A549 (cell line): ENCODE measurements around the gene ITGA11. TPM values are rescaled to one million over a fixed set of nuclear protein-coding genes. Genes with fewer than 3 reads are reported as not detected.
A peak's percentile ranks its signal among the peaks of the same experiment; 100 is the strongest.

Experiments used
- CHD4 ChIP-seq: fragments of 200-600 bp; sonication (generic); IDR thresholded peaks from 2 replicates; pipeline ENCODE4 v1.6.1; 2016; ENCODE audit warnings: antibody characterized with exemption, mild to moderate bottlenecking, borderline replicate concordance
- FOSB ChIP-seq: fragments of 250-450 bp; sonication (Bioruptor Pico); IDR thresholded peaks from 2 replicates; pipeline ENCODE4 v1.5.0; 2020; ENCODE audit warnings: mild to moderate bottlenecking, moderate library complexity
- FOSL2 ChIP-seq, 2 experiments: fragments of 450-650 bp in 1 of 2; fragments of >200 bp in 1 of 2; sonication (Bioruptor Twin) in 1 of 2; formaldehyde crosslinking; IDR thresholded peaks; 2 replicates each; pipeline versions ENCODE4 v1.5.0 to v1.6.1; 2016 to 2020; ENCODE audit warnings: mild to moderate bottlenecking in 1 of 2, moderate library complexity in 1 of 2
- FOXS1 ChIP-seq: fragments of 250-450 bp; sonication (Bioruptor Pico); IDR thresholded peaks from 2 replicates; pipeline ENCODE4 v1.5.0; 2020; ENCODE audit warnings: mild to moderate bottlenecking, moderate library complexity
- HDAC2 ChIP-seq: fragments of 200-600 bp; sonication (generic); IDR thresholded peaks from 2 replicates; pipeline ENCODE4 v1.6.1; 2016
- HEYL ChIP-seq: fragments of 250-450 bp; sonication (Bioruptor Pico); IDR thresholded peaks from 2 replicates; pipeline ENCODE4 v1.8.0; 2021; ENCODE audit warnings: mild to moderate bottlenecking, moderate library complexity
- HOXB5 ChIP-seq: fragments of 250-450 bp; sonication (Bioruptor Pico); IDR thresholded peaks from 2 replicates; pipeline ENCODE4 v1.5.0; 2020; ENCODE audit warnings: mild to moderate bottlenecking, moderate library complexity
- JUNB ChIP-seq: fragments of >200 bp; sonication (Bioruptor Twin); formaldehyde crosslinking; IDR thresholded peaks from 2 replicates; pipeline ENCODE4 v1.6.1; 2016
- KDM1A ChIP-seq: fragments of 200-600 bp; sonication (generic); IDR thresholded peaks from 2 replicates; pipeline ENCODE4 v1.6.1; 2016; ENCODE audit warnings: low read depth, mild to moderate bottlenecking
- KDM5A ChIP-seq: fragments of 200-600 bp; sonication (generic); IDR thresholded peaks from 2 replicates; pipeline ENCODE4 v1.6.1; 2016; ENCODE audit warnings: antibody characterized with exemption, mild to moderate bottlenecking
- MAZ ChIP-seq: fragments of 150-350 bp; IDR thresholded peaks from 2 replicates; pipeline ENCODE4 v1.6.1; 2014; ENCODE audit warnings: antibody characterized with exemption, low read depth, low read length, borderline replicate concordance
- NR3C1 ChIP-seq: fragments of >200 bp; sonication (Bioruptor Twin); formaldehyde crosslinking; IDR thresholded peaks from 3 replicates; pipeline ENCODE4 v1.6.1; 2017
- PHF8 ChIP-seq: fragments of 200-600 bp; sonication (generic); IDR thresholded peaks from 2 replicates; pipeline ENCODE4 v1.6.1; 2016; ENCODE audit warnings: low read depth, mild to moderate bottlenecking, antibody characterized with exemption, moderate library complexity, borderline replicate concordance
- POLR2AphosphoS2 ChIP-seq: conservative IDR thresholded peaks from 2 replicates; pipeline ENCODE4 v1.6.1; 2012; ENCODE audit warnings: low read length, improper control_type of control experiment, inconsistent platforms
- RFX5 ChIP-seq: fragments of 450-650 bp; IDR thresholded peaks from 2 replicates; pipeline ENCODE4 v1.7.1; 2014; ENCODE audit warnings: antibody characterized with exemption, mild to moderate bottlenecking, moderate library complexity
- RNF2 ChIP-seq: fragments of 200-600 bp; sonication (generic); IDR thresholded peaks from 2 replicates; pipeline ENCODE4 v1.6.1; 2016; ENCODE audit warnings: low read depth, mild to moderate bottlenecking, antibody characterized with exemption, moderate library complexity, borderline replicate concordance
- TFCP2L1 ChIP-seq: fragments of 250-450 bp; sonication (Bioruptor Pico); IDR thresholded peaks from 2 replicates; pipeline ENCODE4 v1.5.0; 2021; ENCODE audit warnings: mild to moderate bottlenecking
- ZC3H11A ChIP-seq: fragments of 450-650 bp; IDR thresholded peaks from 2 replicates; pipeline ENCODE4 v1.6.1; 2014; ENCODE audit warnings: antibody characterized with exemption, mild to moderate bottlenecking
- ZFP36 ChIP-seq: fragments of 450-650 bp; IDR thresholded peaks from 2 replicates; pipeline ENCODE4 v1.6.1; 2014; ENCODE audit warnings: borderline replicate concordance; ENCODE audit not compliant: partially characterized antibody
- polyA plus RNA-seq, 4 experiments: library from polyadenylated mRNA; depleted of rRNA in 3 of 4; stranded (reverse); fragments of >200 nt; fragmentation: RNase III in 1 of 4; extraction: RNeasy Plus Mini Kit Qiagen cat#74134 plus additional on column Dnase treatment in 1 of 4; gene quantifications; 2 replicates in 3 of 4; 3 replicates in 1 of 4; pipeline ENCODE4 v1.2.3, GENCODE V29; 2011 to 2017
- TF ChIP-seq, protein P1 (sequence below): fragments of 450-650 bp; IDR thresholded peaks from 2 replicates; pipeline ENCODE4 v1.6.1; 2014; ENCODE audit warnings: antibody characterized with exemption
- TF ChIP-seq, protein P2 (sequence below): fragments of >200 bp; sonication (Bioruptor Twin); formaldehyde crosslinking; IDR thresholded peaks from 3 replicates; pipeline ENCODE4 v1.5.1; 2016
- TF ChIP-seq, protein P3 (sequence below): fragments of 200-600 bp; sonication (generic); IDR thresholded peaks from 2 replicates; pipeline ENCODE4 v1.6.1; 2016; ENCODE audit warnings: antibody characterized with exemption, mild to moderate bottlenecking, moderate library complexity
- TF ChIP-seq, protein P4 (sequence below): IDR thresholded peaks from 2 replicates; pipeline ENCODE4 v1.6.1; 2012; ENCODE audit warnings: low read depth, borderline replicate concordance
- TF ChIP-seq, protein P5 (sequence below): fragments of 150-350 bp; IDR thresholded peaks from 2 replicates; pipeline ENCODE4 v1.6.1; 2014; ENCODE audit warnings: low read depth, mild to moderate bottlenecking, low read length
- TF ChIP-seq, protein P6 (sequence below): IDR thresholded peaks from 2 replicates; pipeline ENCODE4 v1.6.1; 2012
- TF ChIP-seq, protein P7 (sequence below): fragments of 250-450 bp; sonication (Bioruptor Pico); IDR thresholded peaks from 2 replicates; pipeline ENCODE4 v1.5.0; 2021; ENCODE audit warnings: mild to moderate bottlenecking, moderate library complexity, borderline replicate concordance
- TF ChIP-seq, protein P8 (sequence below): IDR thresholded peaks from 2 replicates; pipeline ENCODE4 v1.6.1; 2012

The ITGA11 gene
- polyA plus RNA-seq, 2 of the 4 experiments (the other 2 are of a cell fraction), result 8.3 to 17.2 TPM

DNA sequence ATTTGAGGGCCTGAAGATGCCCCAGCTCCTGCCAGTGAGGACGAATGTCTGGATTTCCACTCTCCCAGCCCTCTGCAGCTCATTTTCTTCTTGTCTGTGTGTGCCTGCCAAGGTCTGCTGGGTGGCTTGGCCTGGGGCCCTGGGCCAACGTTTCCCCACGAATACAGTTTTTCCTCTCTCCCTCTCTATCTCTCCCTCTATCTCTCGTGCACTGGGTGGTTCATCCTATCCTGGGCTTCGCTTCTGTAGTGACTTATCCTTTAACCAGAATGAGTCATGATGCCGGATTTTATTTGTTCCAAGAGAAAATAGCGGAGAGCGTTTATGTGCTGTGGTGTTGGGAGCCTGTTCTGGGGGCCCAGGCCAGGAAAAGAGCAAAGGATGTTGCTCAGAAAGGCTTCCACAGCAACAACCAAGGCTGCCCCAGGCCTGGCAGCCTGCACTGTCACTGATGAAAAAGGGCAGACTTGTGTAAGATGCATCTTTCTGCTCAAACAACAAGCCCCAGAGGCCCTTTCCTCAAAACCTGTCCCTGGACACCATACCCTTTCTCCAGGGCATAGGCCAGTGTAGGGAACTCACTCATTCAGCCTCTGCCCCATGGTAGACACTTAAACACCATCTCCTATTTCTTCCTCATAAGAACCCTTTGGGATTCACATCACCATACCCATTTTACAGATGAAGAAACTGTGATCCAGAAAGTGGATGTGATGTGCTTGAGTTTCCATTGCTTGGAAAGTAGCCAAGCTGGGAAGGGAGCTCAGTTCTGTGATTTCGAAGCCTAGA is 47.3 kb downstream of the ITGA11 start (continued):
- TF ChIP-seq KDM1A (peak; percentile 61; the same call in 1 of the 2 replicates), FOSB (CRISPR knock-in tag) (no peak), MAZ (no peak), PHF8 (no peak), HDAC2 (no peak), FOSL2 (IDR thresholded peaks at IDR 0.05) (peak; percentile 69), FOSL2 (CRISPR knock-in tag; IDR thresholded peaks at IDR 0.05) (peak; percentile 78), HOXB5 (CRISPR knock-in tag) (no peak), JUNB (0 out of 2 replicates have a peak, but pooled peaks have one; percentile 31), RNF2 (no peak), NR3C1 (no peak), POLR2AphosphoS2 (no peak), ZC3H11A (no peak), FOXS1 (CRISPR knock-in tag) (no peak), TFCP2L1 (CRISPR knock-in tag) (no peak), CHD4 (no peak), KDM5A (no peak), RFX5 (no peak), HEYL (no peak), ZFP36 (no peak)
- TF ChIP-seq, protein P1, sequence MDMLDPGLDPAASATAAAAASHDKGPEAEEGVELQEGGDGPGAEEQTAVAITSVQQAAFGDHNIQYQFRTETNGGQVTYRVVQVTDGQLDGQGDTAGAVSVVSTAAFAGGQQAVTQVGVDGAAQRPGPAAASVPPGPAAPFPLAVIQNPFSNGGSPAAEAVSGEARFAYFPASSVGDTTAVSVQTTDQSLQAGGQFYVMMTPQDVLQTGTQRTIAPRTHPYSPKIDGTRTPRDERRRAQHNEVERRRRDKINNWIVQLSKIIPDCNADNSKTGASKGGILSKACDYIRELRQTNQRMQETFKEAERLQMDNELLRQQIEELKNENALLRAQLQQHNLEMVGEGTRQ, result no peak
- TF ChIP-seq, protein P2, sequence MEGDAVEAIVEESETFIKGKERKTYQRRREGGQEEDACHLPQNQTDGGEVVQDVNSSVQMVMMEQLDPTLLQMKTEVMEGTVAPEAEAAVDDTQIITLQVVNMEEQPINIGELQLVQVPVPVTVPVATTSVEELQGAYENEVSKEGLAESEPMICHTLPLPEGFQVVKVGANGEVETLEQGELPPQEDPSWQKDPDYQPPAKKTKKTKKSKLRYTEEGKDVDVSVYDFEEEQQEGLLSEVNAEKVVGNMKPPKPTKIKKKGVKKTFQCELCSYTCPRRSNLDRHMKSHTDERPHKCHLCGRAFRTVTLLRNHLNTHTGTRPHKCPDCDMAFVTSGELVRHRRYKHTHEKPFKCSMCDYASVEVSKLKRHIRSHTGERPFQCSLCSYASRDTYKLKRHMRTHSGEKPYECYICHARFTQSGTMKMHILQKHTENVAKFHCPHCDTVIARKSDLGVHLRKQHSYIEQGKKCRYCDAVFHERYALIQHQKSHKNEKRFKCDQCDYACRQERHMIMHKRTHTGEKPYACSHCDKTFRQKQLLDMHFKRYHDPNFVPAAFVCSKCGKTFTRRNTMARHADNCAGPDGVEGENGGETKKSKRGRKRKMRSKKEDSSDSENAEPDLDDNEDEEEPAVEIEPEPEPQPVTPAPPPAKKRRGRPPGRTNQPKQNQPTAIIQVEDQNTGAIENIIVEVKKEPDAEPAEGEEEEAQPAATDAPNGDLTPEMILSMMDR, result no peak
- TF ChIP-seq, protein P3, sequence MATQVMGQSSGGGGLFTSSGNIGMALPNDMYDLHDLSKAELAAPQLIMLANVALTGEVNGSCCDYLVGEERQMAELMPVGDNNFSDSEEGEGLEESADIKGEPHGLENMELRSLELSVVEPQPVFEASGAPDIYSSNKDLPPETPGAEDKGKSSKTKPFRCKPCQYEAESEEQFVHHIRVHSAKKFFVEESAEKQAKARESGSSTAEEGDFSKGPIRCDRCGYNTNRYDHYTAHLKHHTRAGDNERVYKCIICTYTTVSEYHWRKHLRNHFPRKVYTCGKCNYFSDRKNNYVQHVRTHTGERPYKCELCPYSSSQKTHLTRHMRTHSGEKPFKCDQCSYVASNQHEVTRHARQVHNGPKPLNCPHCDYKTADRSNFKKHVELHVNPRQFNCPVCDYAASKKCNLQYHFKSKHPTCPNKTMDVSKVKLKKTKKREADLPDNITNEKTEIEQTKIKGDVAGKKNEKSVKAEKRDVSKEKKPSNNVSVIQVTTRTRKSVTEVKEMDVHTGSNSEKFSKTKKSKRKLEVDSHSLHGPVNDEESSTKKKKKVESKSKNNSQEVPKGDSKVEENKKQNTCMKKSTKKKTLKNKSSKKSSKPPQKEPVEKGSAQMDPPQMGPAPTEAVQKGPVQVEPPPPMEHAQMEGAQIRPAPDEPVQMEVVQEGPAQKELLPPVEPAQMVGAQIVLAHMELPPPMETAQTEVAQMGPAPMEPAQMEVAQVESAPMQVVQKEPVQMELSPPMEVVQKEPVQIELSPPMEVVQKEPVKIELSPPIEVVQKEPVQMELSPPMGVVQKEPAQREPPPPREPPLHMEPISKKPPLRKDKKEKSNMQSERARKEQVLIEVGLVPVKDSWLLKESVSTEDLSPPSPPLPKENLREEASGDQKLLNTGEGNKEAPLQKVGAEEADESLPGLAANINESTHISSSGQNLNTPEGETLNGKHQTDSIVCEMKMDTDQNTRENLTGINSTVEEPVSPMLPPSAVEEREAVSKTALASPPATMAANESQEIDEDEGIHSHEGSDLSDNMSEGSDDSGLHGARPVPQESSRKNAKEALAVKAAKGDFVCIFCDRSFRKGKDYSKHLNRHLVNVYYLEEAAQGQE, result no peak
- TF ChIP-seq, protein P4, sequence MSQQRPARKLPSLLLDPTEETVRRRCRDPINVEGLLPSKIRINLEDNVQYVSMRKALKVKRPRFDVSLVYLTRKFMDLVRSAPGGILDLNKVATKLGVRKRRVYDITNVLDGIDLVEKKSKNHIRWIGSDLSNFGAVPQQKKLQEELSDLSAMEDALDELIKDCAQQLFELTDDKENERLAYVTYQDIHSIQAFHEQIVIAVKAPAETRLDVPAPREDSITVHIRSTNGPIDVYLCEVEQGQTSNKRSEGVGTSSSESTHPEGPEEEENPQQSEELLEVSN, result no peak
- TF ChIP-seq, protein P5, sequence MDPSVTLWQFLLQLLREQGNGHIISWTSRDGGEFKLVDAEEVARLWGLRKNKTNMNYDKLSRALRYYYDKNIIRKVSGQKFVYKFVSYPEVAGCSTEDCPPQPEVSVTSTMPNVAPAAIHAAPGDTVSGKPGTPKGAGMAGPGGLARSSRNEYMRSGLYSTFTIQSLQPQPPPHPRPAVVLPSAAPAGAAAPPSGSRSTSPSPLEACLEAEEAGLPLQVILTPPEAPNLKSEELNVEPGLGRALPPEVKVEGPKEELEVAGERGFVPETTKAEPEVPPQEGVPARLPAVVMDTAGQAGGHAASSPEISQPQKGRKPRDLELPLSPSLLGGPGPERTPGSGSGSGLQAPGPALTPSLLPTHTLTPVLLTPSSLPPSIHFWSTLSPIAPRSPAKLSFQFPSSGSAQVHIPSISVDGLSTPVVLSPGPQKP, result no peak
- TF ChIP-seq, protein P6, sequence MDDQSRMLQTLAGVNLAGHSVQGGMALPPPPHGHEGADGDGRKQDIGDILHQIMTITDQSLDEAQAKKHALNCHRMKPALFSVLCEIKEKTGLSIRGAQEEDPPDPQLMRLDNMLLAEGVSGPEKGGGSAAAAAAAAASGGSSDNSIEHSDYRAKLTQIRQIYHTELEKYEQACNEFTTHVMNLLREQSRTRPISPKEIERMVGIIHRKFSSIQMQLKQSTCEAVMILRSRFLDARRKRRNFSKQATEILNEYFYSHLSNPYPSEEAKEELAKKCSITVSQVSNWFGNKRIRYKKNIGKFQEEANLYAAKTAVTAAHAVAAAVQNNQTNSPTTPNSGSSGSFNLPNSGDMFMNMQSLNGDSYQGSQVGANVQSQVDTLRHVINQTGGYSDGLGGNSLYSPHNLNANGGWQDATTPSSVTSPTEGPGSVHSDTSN, result no peak
- TF ChIP-seq, protein P7, sequence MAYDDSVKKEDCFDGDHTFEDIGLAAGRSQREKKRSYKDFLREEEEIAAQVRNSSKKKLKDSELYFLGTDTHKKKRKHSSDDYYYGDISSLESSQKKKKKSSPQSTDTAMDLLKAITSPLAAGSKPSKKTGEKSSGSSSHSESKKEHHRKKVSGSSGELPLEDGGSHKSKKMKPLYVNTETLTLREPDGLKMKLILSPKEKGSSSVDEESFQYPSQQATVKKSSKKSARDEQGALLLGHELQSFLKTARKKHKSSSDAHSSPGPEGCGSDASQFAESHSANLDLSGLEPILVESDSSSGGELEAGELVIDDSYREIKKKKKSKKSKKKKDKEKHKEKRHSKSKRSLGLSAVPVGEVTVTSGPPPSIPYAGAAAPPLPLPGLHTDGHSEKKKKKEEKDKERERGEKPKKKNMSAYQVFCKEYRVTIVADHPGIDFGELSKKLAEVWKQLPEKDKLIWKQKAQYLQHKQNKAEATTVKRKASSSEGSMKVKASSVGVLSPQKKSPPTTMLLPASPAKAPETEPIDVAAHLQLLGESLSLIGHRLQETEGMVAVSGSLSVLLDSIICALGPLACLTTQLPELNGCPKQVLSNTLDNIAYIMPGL, result no peak
- TF ChIP-seq, protein P8, sequence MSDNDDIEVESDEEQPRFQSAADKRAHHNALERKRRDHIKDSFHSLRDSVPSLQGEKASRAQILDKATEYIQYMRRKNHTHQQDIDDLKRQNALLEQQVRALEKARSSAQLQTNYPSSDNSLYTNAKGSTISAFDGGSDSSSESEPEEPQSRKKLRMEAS, result peak; percentile 51
